GM12872 (cell line): Measurements from ENCODE around the gene HTRA2.
A peak's percentile ranks its signal among the peaks of the same experiment; 100 is the strongest.

Experiments used
- CTCF ChIP-seq: IDR thresholded peaks from 3 replicates; pipeline ENCODE4 v1.5.1; 2011; ENCODE audit warnings: low read depth, mild to moderate bottlenecking, low read length, moderate library complexity; ENCODE audit not compliant: insufficient read depth

HTRA2 gene

GRCh38 chr2:74567881-74568280, 38.1 kb downstream of the HTRA2 start:
- TF ChIP-seq CTCF: no peak

GRCh38 chr2:74569686-74570085, 40.0 kb downstream of the HTRA2 start:
- TF ChIP-seq CTCF: no peak

GRCh38 chr2:74571058-74571457, 41.3 kb downstream of the HTRA2 start:
- TF ChIP-seq CTCF: no peak

GRCh38 chr2:74572178-74572925, 42.6 kb downstream of the HTRA2 start:
- TF ChIP-seq CTCF: peak; percentile 34; the same call in 1 of the 3 replicates

DNA sequence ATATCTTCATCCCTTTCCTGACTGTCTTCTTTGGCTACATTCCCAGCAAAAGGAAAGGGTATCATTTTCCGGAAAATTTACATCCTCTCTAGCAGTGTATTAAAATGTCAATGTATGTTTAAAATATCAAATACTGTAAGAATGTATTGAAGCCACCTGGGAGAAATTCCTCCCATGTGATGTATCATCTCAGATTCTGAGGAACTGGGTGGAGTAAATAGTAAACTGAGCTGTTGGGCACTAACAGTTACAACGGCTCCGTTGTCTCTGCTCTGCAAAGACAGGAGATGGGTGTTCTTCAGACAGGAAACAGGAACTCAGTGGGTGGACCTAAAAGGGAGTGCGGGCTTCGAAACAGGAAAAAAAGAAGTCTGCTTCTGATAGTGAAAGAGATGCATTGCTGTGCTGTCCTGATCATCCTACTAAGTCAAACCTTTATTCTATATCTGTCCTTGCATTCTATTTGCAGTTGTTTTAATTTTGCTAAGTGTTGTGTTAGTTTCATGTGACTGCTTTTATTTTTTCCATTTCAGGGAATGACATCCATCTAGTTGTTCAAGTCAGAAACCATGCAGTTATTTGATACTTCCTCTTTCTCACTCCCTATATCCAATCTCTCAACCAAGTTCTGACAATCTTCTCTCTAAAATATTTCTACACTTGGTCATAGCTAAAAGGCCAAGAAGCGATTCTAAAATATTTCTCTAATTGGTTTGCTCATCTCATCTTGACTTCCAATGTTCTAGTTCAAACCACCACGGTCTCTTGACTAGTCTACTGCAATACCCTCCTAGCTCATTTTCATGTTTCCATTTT, 44.2 kb downstream of the HTRA2 start:
- TF ChIP-seq CTCF: no peak

GRCh38 chr2:74575320-74575719, 45.6 kb downstream of the HTRA2 start:
- TF ChIP-seq CTCF: no peak

DNA sequence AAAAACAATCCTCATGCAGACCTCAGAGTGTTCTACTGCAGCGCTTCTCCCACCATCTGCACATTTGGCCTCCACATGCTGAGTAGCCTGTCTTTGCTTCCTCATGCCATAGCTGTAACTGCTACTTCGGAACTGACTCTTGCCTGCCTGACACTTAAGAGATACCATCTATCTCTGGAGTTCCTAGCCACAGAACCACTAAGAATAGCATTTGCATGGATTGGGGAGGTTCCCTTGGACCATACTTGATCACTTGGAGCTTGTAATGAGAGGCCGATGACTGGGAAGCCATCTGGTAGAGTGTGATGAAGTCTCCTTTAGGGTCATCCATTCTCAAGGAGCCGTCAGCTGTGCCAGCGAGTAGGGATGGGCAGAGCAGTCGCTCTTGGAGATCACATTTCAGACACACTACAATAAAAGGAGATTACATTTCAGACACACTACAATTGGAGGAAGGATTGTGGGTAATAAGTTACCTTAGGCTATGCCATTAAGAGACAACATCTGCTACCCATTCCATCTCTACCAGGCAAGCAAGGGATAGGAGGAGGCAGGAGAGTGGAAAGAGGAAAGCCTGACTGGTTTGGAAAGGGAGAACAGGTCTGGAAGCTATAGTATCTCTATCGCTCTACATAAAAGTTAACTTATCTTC, 46.6 kb downstream of the HTRA2 start:
- TF ChIP-seq CTCF: no peak
